GM10847 (cell line): ENCODE results near the gene HADHB.

ENCODE experiments used
- POLR2A ChIP-seq: IDR thresholded peaks from 2 replicates; pipeline ENCODE4 v1.6.1; 2011; ENCODE audit not compliant: insufficient read length; ENCODE audit errors: extremely low read depth

The HADHB gene

DNA sequence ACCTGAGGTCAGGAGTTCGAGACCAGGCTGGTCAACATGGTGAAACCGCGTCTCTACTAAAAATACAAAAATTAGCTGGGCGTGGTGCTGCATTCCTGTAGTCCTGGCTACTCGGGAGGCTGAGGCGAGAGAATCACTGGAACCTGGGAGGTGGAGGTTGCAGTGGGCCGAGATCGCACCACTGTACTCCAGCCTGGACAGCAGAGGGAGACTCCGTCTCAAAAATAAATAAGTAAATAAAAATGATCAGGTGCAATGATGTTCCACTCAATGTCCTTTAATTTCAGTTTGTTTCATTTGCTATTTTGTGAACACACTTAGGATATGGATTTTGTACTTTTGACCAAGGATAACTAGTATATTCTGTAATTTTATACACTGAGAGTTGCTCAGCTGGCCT is 9.7 kb upstream of the HADHB start:
- no peak for TF ChIP-seq POLR2A

GRCh38 chr2:26237868-26238267 is 6.9 kb upstream of the HADHB start:
- TF ChIP-seq POLR2A: no peak

DNA sequence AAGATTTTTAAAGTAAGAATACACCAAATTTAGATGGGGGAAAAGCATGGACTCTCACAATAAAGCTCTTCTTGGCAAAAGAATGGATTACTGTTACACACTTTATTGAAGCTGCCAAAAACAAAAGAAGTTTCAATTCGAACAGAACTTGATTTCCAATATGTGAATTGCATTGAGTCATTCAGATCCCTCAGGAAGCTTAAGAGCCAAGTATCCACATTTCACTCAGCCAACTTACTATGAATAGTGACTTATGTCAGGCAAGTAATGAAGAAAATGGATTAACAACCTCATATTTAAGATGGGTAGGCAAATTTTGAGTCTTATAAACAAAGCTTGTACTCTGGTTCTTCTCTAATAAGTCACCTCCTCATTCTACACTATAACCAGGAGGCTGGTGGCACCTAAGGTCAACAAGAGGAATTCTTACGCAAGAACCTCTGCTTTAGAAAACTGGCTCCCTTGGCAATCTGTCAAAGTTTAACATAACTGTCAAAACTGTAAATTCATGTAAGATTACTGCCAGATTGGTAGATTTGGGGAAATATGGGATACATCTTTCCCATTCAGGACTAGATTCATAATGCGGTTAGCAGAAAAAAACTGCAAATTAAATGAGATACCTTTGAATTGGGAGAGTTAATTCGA is 6.3 kb upstream of the HADHB start:
- TF ChIP-seq POLR2A: no peak

GRCh38 chr2:26241928-26242436 is 2.8 kb upstream of the HADHB start:
- no peak for TF ChIP-seq POLR2A

DNA sequence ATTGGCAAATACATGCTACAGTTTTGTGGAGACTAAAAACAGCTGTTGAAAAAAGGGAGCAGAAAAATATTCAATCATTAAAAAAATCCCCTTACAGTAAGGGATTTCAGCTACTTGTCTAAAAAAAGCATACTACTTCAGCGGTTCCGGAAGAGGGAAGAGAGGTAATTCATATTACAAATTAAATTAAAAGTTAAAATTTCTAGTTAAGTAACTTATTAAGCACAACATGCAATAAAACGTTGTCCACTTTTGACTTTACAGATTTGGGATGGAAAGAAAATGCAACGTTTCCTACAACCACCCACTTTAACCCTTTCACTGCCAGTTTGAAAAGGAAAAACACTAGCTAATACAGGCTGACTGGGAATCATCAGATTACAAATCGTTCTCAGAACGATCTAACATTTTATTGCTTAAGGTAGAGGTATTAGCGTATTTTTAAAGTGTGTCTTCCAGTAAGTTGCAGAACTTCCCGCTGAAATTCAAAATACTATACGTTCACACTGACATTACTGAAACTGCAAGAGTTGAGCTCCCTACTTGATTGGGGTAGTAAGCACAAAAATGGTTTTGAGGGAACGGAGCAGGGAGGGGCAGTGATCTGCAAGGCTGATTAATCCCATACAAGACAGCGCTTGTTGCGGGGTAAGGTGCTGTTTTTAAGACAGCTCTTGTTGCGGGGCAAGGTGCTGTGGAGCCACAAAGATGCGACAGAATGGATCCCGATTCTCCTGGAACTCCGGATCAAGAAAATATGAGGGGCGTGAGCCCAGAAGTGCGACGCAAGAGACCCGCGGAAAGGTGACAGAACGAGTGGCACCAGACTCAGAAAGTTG is 1.1 kb upstream of the HADHB start:
- TF ChIP-seq POLR2A: no peak

GRCh38 chr2:26245231-26245732 is 543 bp downstream of the HADHB start:
- no peak for TF ChIP-seq POLR2A

- no peak for TF ChIP-seq POLR2A
Observed at GRCh38 chr2:26245810-26246209, 1.1 kb downstream of the HADHB start.

- no peak for TF ChIP-seq POLR2A
Observed at GRCh38 chr2:26246818-26247217, 2.1 kb downstream of the HADHB start.

DNA sequence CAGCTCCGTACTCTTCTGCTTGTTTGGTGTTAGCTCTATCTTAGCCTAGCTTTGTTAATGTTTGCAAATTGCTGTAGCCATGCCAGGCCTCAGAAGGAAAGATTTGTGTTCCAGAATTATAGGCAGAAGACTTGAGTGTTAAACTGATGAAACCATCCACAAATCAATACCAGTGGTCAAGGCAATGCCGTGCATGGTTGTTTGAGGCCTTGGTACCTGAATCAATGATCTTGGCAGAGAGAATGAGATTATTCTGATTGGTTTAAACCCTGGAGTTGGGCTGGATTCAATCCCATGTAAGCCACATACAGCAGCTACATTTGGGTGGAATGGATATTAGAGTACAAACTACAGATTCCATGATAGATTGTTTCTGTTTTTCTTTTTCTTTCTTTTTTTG is 4.9 kb downstream of the HADHB start:
- TF ChIP-seq POLR2A: no peak

DNA sequence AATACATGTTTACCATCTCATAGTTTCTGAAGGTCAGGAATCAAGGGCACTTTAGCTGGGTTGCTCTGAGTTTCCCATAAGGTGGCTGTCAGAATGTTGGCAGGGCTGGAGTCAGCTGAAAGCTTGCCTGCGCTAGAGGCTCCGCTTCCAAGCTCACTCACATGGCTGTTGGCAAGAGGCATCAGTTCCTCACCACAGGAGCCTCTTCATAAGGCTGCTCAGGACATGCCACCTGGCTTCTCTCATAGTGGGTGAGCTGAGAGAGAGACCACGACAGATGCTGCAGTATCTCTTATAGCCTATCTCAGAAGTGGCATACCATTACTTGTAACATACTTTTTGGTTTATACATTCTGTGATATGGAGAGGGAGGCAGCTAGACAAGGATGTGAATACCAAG is 7.2 kb downstream of the HADHB start:
- TF ChIP-seq POLR2A: no peak

DNA sequence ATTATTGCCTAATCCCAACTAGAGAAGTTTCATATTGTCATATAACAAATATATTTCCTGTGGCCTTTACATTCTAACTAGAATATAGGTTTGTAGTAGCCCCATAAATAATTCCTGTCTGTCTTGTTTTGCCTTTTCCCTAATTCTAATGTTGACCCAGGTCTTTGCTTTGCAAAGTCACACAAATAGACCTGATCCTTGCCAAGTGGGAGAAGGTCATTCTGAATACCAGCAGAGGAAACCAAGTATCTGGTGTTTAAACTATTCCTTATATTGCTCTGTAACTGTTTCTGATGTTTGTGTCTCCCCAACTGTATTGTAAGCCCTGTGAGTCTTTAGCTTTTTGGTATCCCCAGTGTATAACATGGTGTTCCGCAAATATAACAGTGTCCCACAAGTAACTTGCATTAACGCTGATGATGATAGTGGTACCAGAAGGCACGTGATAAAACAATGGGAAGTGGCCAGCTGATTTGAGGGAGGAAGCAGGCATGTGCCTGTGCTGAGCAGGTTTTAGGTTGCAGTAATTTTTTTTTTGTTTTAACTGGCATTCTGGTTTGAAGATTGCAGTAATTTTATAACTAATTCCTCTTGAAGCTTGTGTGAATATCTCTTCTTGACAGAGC is 11.1 kb downstream of the HADHB start:
- TF ChIP-seq POLR2A: no peak

- no peak for TF ChIP-seq POLR2A
Observed at GRCh38 chr2:26268213-26268612, 23.5 kb downstream of the HADHB start.

GRCh38 chr2:26269571-26270158 is 24.9 kb downstream of the HADHB start:
- TF ChIP-seq POLR2A: no peak

- no peak for TF ChIP-seq POLR2A
Observed at GRCh38 chr2:26270373-26270772, 25.6 kb downstream of the HADHB start.

DNA sequence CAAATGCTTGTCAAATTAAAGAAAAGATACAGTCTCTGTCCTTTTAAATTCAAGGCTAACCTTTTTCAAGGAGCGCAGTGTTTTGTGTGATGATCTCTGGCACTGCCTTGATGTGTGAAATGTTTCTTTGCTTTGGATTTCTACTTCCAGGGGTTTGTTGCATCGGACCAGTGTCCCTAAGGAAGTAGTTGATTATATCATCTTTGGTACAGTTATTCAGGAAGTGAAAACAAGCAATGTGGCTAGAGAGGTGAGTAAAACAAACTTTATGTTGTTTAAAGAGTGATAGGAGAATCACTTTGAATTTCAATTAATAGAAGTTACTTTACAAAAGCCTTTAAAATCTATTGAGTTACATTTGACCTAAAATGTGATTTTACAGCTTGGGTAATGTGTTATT is 28.8 kb downstream of the HADHB start:
- TF ChIP-seq POLR2A: no peak
